Vagina (tissue), 2 donors: ENCODE results near the gene TNRC6C. TPM values are rescaled to one million over a fixed set of nuclear protein-coding genes. Genes with fewer than 3 reads are reported as not detected.
"Not testable (repeated sequence)": the region's sequence is repeated elsewhere in the genome, so short reads cannot be mapped to it uniquely, and the experiment has no call there.

Experiments used
- DNase-seq, 2 donors: peaks; one replicate each; pipeline ENCODE4 v3.0.0-alpha.2; 2017; ENCODE audit errors: extremely low spot score in 2 of 2
- H3K27ac ChIP-seq: fragments of 200-600 bp; sonication (generic); one replicate; pipeline ENCODE4 v1.5.1; 2019
- H3K27me3 ChIP-seq: fragments of 200-600 bp; sonication (generic); one replicate; pipeline ENCODE4 v1.5.1; 2019
- H3K36me3 ChIP-seq, 2 donors: fragments of 200-600 bp; sonication (generic); one replicate each; pipeline ENCODE4 v1.5.1; 2017 to 2019
- H3K4me1 ChIP-seq: fragments of 200-600 bp; sonication (generic); one replicate; pipeline ENCODE4 v1.5.1; 2019
- H3K4me3 ChIP-seq, 2 donors: fragments of 200-600 bp; sonication (generic); 1 replicate in 1 of 2; 2 replicates in 1 of 2; pipeline ENCODE4 v1.5.1; 2016 to 2019
- H3K9me3 ChIP-seq: fragments of 200-600 bp; sonication (generic); one replicate; pipeline ENCODE4 v1.5.1; 2019
- CTCF ChIP-seq, 3 experiments: fragments of 450-650 bp in 2 of 3; fragments of 200-600 bp in 1 of 3; sonication (generic) in 1 of 3; IDR thresholded peaks; one replicate each; pipeline ENCODE4 v1.5.1; 2017 to 2019; ENCODE audit warnings: antibody characterized with exemption in 3 of 3, mild to moderate bottlenecking in 2 of 3, moderate library complexity in 2 of 3
- POLR2A ChIP-seq, 2 donors: fragments of 450-650 bp; IDR thresholded peaks; one replicate each; pipeline ENCODE4 v1.6.1; 2017; ENCODE audit warnings: antibody characterized with exemption in 2 of 2, mild to moderate bottlenecking in 2 of 2, moderate library complexity in 2 of 2
- POLR2AphosphoS5 ChIP-seq, 2 donors: sonication (generic); formaldehyde crosslinking; IDR thresholded peaks; one replicate each; pipeline ENCODE4 v1.9.0; 2017; ENCODE audit warnings: antibody characterized with exemption in 2 of 2, mild to moderate bottlenecking in 2 of 2, low read depth in 1 of 2; ENCODE audit not compliant: insufficient read depth in 1 of 2
- intact Hi-C: fragments of 100-400 bp; cut with DNase I; formaldehyde crosslinking; loops from one replicate; pipeline ENCODE4 v1.15.1; 2023
- total RNA-seq: library from RNA; depleted of rRNA; stranded (reverse); fragments of >200 nt; gene quantifications from one replicate; pipeline ENCODE4 v1.2.3, GENCODE V29; 2016

TNRC6C gene
- total RNA-seq, 1 donor from 2014 or later = 14.7 TPM

GRCh38 chr17:77974396-77974795 is 15.9 kb downstream of the TNRC6C start:
- Histone ChIP-seq H3K36me3 (no peaks in the 10 kb centered on the region), H3K27me3 (no peaks in the 10 kb centered on the region), H3K9me3 (no peaks in the 10 kb centered on the region), H3K4me3 (no peak overlapping the region), H3K27ac (no peak overlapping the region), H3K4me1 (no peaks in the 10 kb centered on the region)
- DNase-seq = no peak
- TF ChIP-seq POLR2A (IDR thresholded peaks at IDR 0.05) = no peak
- no peak for TF ChIP-seq CTCF (IDR thresholded peaks at IDR 0.05)
- TF ChIP-seq POLR2AphosphoS5 (IDR thresholded peaks at IDR 0.05; ENCODE audit: insufficient read depth in 1 of 2, low read depth in 1 of 2) = no peak
- intact Hi-C loops = no loop called here

GRCh38 chr17:77982430-77982829 is 23.9 kb downstream of the TNRC6C start:
- H3K36me3 ChIP-seq, H3K27ac ChIP-seq, H3K4me3 ChIP-seq, intact Hi-C loops, H3K27me3 ChIP-seq, H3K4me1 ChIP-seq, DNase-seq, H3K9me3 ChIP-seq: not testable (repeated sequence)

GRCh38 chr17:77990301-77990700 is 31.8 kb downstream of the TNRC6C start:
- no peak for DNase-seq
- H3K4me3 ChIP-seq = no peak overlapping the region
- no peaks in the 10 kb centered on the region for H3K9me3 ChIP-seq
- intact Hi-C loops = no loop called here
- no peak for TF ChIP-seq CTCF (IDR thresholded peaks at IDR 0.05)
- no peak for TF ChIP-seq POLR2A (IDR thresholded peaks at IDR 0.05)
- no peak for TF ChIP-seq POLR2AphosphoS5 (IDR thresholded peaks at IDR 0.05; ENCODE audit: insufficient read depth in 1 of 2, low read depth in 1 of 2)
- peaks cover 6% of the 10 kb centered on the region for H3K4me1 ChIP-seq
- H3K27ac ChIP-seq = no peak overlapping the region
- H3K36me3 ChIP-seq = no peaks in the 10 kb centered on the region
- H3K27me3 ChIP-seq = no peaks in the 10 kb centered on the region

- intact Hi-C loops = not testable (repeated sequence)
Observed at GRCh38 chr17:77993735-77994134, 35.2 kb downstream of the TNRC6C start.

GRCh38 chr17:77995146-77995852 is 36.8 kb downstream of the TNRC6C start:
- H3K4me3 ChIP-seq = no peak overlapping the region
- DNase-seq = no peak
- H3K27ac ChIP-seq = no peak overlapping the region
- H3K9me3 ChIP-seq = no peaks in the 10 kb centered on the region
- intact Hi-C loops = no loop called here
- no peaks in the 10 kb centered on the region for H3K36me3 ChIP-seq
- H3K4me1 ChIP-seq = peaks cover 34% of the 10 kb centered on the region
- TF ChIP-seq CTCF (IDR thresholded peaks at IDR 0.05) (no peak), POLR2AphosphoS5 (IDR thresholded peaks at IDR 0.05; ENCODE audit: insufficient read depth in 1 of 2, low read depth in 1 of 2) (no peak), POLR2A (IDR thresholded peaks at IDR 0.05) (no peak)
- H3K27me3 ChIP-seq = no peaks in the 10 kb centered on the region

More at GRCh38 chr17:77993735-77994134, 35.2 kb downstream of the TNRC6C start:
- not testable (repeated sequence) for DNase-seq, H3K4me3 ChIP-seq, H3K27me3 ChIP-seq, H3K36me3 ChIP-seq, H3K9me3 ChIP-seq, H3K27ac ChIP-seq
- H3K4me1 ChIP-seq = peaks cover 22% of the 10 kb centered on the region

GRCh38 chr17:77996256-77996655 is 37.8 kb downstream of the TNRC6C start:
- peaks cover 41% of the 10 kb centered on the region for H3K4me1 ChIP-seq
- H3K27me3 ChIP-seq = no peaks in the 10 kb centered on the region
- H3K4me3 ChIP-seq = no peak overlapping the region
- no peak for DNase-seq
- TF ChIP-seq POLR2A (IDR thresholded peaks at IDR 0.05) (no peak), CTCF (IDR thresholded peaks at IDR 0.05) (no peak), POLR2AphosphoS5 (IDR thresholded peaks at IDR 0.05; ENCODE audit: insufficient read depth in 1 of 2, low read depth in 1 of 2) (no peak)
- no peaks in the 10 kb centered on the region for H3K9me3 ChIP-seq
- no peak overlapping the region for H3K27ac ChIP-seq
- intact Hi-C loops = no loop called here
- H3K36me3 ChIP-seq = no peaks in the 10 kb centered on the region
